ENCODE data around the gene NRDC.

- no peak for TF ChIP-seq EZH2phosphoT487 (IDR thresholded peaks at IDR 0.05; ENCODE audit: borderline replicate concordance)
- peak; percentile 68 to 82 (median 75) for TF ChIP-seq CTCF (IDR thresholded peaks at IDR 0.05 in 2 of 3, conservative IDR thresholded peaks at IDR 0.05 in 1 of 3; ENCODE audit: borderline replicate concordance in 1 of 3, insufficient read depth in 1 of 3, low read depth in 2 of 3, low read length in 2 of 3)
- TF ChIP-seq REST (IDR thresholded peaks at IDR 0.05; ENCODE audit: low read depth): no peak
- TF ChIP-seq JUND (IDR thresholded peaks at IDR 0.05): no peak
These were observed 109.4 kb downstream of the NRDC start for GRCh38 chr1:51768971-51769588.
